H7 (cell line): ENCODE measurements around the gene GATA2. TPM values are rescaled to one million over a fixed set of nuclear protein-coding genes. Genes with fewer than 3 reads are reported as not detected.

Experiments used
- DNase-seq: peaks from one replicate; pipeline ENCODE4 v3.0.0; 2012
- H3K27me3 ChIP-seq: 2 replicates; pipeline ENCODE4 v1.6.0; 2011; ENCODE audit warnings: mild to moderate bottlenecking, low read length; ENCODE audit not compliant: control insufficient read depth, insufficient read depth
- H3K36me3 ChIP-seq: replicated peaks from 2 replicates; pipeline ENCODE4 v1.5.1; 2011; ENCODE audit warnings: low read length; ENCODE audit not compliant: control insufficient read depth, insufficient read depth
- H3K4me3 ChIP-seq: 2 replicates; pipeline ENCODE4 v1.5.1; 2011; ENCODE audit warnings: low read depth, mild to moderate bottlenecking, control low read depth, low read length, moderate library complexity; ENCODE audit not compliant: insufficient read depth
- total RNA-seq: library from RNA; depleted of rRNA; stranded (reverse); fragments of >200 nt; shearing (Covaris generic); gene quantifications from 2 replicates; pipeline ENCODE4 v1.2.3, GENCODE V29; 2014; rRNA removed

The GATA2 gene
- total RNA-seq, 1 experiment from 2014 or later = 3.9 TPM

- no peak overlapping the region for H3K4me3 ChIP-seq
- H3K36me3 ChIP-seq = no peaks in the 10 kb centered on the region
- peaks cover 27% of the 10 kb centered on the region for H3K27me3 ChIP-seq
- peak; percentile 67 for DNase-seq
Observed at GRCh38 chr3:128435058-128435457, 57.9 kb downstream of the GATA2 start.

GRCh38 chr3:128434524-128434923 lies 58.5 kb downstream of the GATA2 start:
- no peak for DNase-seq
- peaks cover 32% of the 10 kb centered on the region for H3K27me3 ChIP-seq
- no peak overlapping the region for H3K4me3 ChIP-seq
- no peaks in the 10 kb centered on the region for H3K36me3 ChIP-seq

- no peak overlapping the region for H3K4me3 ChIP-seq
- H3K36me3 ChIP-seq = no peaks in the 10 kb centered on the region
- DNase-seq = no peak
- peaks cover 39% of the 10 kb centered on the region for H3K27me3 ChIP-seq
Observed at GRCh38 chr3:128433837-128434165, 59.2 kb downstream of the GATA2 start.

- peak overlapping the region; percentile 35 for H3K4me3 ChIP-seq
- peaks cover 44% of the 10 kb centered on the region for H3K27me3 ChIP-seq
- H3K36me3 ChIP-seq = no peaks in the 10 kb centered on the region
- peak; percentile 97 for DNase-seq
Observed at GRCh38 chr3:128432971-128433836, 59.8 kb downstream of the GATA2 start.

- Histone ChIP-seq H3K27me3 (peaks cover 46% of the 10 kb centered on the region), H3K4me3 (peak overlapping the region; percentile 35), H3K36me3 (no peaks in the 10 kb centered on the region)
- peak; percentile 88 for DNase-seq
Observed at GRCh38 chr3:128432301-128432970, 60.6 kb downstream of the GATA2 start.

GRCh38 chr3:128431803-128432300 lies 61.1 kb downstream of the GATA2 start:
- DNase-seq = no peak
- H3K4me3 ChIP-seq = peak overlapping the region; percentile 35; the same call in 1 of the 2 replicates
- H3K27me3 ChIP-seq = peaks cover 49% of the 10 kb centered on the region
- H3K36me3 ChIP-seq = no peaks in the 10 kb centered on the region

- Histone ChIP-seq H3K27me3 (peaks cover 54% of the 10 kb centered on the region), H3K4me3 (no peak overlapping the region), H3K36me3 (no peaks in the 10 kb centered on the region)
- no peak for DNase-seq
Observed at GRCh38 chr3:128430731-128431130, 62.3 kb downstream of the GATA2 start.

- H3K27me3 ChIP-seq = peaks cover 54% of the 10 kb centered on the region
- DNase-seq = no peak
- no peaks in the 10 kb centered on the region for H3K36me3 ChIP-seq
- H3K4me3 ChIP-seq = no peak overlapping the region
Observed at GRCh38 chr3:128430301-128430700, 62.7 kb downstream of the GATA2 start.

- Histone ChIP-seq H3K4me3 (no peak overlapping the region), H3K27me3 (peaks cover 54% of the 10 kb centered on the region), H3K36me3 (no peaks in the 10 kb centered on the region)
- DNase-seq = no peak
Observed at GRCh38 chr3:128429751-128430150, 63.2 kb downstream of the GATA2 start.

Other genes with a start within 250 kb of the GATA2 start
- not detected in 2 replicates for gene DNAJB8, start 26.3 kb downstream of the GATA2 start, total RNA-seq
- gene RPN1, start 157.6 kb upstream of the GATA2 start, total RNA-seq = 294 and 339 TPM in 2 replicates
- gene RAB7A, start 233.0 kb upstream of the GATA2 start, total RNA-seq = 40.6 and 50.0 TPM in 2 replicates